GM19239 (cell line): ENCODE results near the gene PKD1.
"Not testable (repeated sequence)": the region's sequence is repeated elsewhere in the genome, so short reads cannot be mapped to it uniquely, and the experiment has no call there.

Experiments used
- DNase-seq: peaks from one replicate; pipeline ENCODE4 v3.0.0; 2011; ENCODE audit warnings: low spot score; ENCODE audit not compliant: insufficient read length
- FAIRE-seq: peaks from 2 replicates; lab custom pipeline; 2011; peaks lifted over from hg19 to GRCh38; lab: Jason Lieb, UNC

PKD1 gene

DNA sequence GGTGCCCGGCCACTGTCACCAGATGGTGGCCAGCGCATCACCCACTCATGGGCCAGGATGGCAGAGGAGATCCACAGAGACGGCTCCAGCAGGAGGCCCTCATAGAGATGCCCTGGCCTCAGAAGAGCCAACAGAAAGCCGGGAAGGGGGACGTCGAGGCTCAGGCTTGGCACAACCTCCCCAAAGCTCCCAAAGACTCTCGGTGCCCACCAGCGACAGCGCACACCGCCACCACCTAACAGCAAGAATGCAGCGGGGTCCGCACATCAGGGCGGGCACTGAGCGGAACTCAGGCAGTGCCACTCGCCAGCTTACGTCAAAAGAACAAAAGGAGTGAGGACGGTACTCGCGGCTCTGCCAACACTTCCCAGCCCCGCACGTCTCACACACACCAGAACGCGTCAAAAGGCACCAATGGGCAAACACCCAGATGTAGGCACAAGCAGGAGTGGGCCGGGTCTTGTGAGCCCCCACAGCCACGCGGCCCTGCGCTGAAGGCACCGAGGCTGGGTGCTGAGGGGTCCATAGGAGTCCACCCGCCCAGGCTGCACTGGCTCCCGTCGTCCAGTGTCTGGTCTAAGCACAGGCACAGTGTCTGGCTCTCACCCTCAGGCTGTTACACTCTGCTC, 8.7 kb downstream of the PKD1 start:
- FAIRE-seq, DNase-seq: not testable (repeated sequence)

DNA sequence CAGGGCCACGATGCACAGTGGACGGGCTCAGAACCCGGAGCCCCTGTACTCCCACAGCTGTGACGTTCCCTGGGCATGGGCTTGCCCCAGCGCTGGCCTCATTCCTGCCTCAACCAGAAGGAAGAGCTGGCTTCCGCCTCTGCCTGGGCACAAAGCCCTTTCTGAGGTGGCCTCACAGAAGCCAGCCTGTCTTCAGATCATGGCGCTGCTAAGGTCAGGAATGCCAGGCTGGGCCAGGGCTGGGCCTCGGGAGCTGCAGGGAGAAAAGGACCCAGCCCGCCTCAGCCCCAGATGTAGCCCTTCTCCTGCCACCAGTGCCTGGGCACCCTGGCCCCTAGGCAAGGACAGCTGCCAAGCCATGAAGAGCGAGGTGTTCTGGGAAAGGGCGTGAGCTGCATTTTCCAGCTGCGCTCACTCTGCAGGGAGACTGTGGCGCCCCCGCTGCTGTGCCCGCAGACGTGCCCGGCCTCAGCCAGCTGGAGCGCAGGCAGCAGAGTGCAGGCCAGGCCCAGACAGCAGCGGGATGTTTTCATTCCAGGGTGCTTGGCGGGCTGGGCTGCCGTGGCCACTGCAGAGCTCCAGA, 9.4 kb downstream of the PKD1 start:
- not testable (repeated sequence) for FAIRE-seq, DNase-seq

DNA sequence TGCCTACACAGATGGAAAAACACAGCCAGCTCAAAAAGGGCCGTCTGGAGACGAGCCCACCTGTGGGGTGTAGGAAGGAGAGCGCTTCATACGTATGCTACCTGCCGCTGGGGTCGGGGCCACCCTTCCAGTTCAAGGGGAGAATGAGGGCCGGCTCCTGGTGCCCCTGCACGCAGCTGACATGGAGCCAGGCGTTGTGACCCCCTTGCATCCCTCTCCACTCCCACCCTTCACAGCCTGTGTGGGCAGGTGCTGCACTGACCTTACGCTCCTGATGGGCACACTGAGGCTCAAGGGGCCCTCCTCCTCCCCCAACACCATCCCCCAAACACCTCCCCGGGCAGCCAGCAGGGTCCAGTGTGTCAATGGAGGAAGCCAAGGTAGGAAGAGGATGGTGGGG, 10.1 kb downstream of the PKD1 start:
- FAIRE-seq, DNase-seq: not testable (repeated sequence)

DNA sequence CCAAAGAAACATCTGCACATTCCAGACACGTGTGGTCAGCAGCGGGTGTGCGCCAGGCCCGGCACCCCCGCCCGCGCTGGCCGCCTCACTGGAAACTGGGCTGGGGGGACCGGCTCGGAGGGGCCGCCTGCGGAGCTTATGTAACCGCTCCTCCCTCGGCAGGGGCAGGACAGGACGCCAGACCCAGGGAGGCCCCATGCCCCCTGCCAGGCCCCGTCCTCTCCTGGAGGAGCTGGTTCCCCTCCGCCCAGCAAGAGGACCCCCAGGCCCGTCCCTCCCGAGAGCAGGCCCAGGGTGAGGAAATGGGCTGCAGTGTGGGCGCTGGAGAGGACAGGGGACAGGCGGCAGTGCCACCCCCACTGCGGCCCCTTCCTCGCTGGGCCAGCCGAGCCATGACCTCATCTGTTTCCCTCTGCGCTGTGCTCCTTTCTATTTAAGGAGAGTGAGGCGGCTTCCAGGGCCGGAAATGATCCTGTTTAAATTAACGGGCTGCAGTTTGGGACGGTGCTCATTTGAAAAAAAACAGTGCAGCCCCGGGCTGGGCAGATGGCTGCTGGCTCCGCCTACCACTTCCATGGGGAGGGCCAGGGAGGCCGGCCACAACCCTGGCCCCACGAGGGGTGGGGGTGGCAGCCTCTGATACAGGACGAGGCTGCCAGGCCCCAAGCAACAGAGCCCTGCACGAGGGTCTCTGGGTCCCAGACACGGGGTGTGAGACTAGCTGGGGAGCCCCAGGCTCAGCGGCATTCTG, 10.8 kb downstream of the PKD1 start:
- DNase-seq, FAIRE-seq: not testable (repeated sequence)

DNA sequence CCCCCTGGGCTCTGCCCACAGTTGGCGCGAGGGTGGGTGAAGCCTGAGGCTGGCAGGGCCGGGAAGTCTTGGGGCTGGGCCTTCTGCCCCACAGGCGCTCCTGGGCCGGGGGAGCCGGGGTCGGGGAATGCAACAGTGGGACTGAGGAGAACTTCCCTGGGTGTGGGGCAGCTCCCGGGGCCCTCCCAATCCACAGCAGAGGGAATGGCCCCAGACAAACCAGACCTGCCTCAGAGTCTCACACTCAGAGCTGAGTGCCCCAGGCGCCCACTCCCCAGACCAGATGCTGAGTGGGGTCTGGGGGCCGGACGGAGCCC, 11.4 kb downstream of the PKD1 start:
- not testable (repeated sequence) for DNase-seq, FAIRE-seq

DNA sequence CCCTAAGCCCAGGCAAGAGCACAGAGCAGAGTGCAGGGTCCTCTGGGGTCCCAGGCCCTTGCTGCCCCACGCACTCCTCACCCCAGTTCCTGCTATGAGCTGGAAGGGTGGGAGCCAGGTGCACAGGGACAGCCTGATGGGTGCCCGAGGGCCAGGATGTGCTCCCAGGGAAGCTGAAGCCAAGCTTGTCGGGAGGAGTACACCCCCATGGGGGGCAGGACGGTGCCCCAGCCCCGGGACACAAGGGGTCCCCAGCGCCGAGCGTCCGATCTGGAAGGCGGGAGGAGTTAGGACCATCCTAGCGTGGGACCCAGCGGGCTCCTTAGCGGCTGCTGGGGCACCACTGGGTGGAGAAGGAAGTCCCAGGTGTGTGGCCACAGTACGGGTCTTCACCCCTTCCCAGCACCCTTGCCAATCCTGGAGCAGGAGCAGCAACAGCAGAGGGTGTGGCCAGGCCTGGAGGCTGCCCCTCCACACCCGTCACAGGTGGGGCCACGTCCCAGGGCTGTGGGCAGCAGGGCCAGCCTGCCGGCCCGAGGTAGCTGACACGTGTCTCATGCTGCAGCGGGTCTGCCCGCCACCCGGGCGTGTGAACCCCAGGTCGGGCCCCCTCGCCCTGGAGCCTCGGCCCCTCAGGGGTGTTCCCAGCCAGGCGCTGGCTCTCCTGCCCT, 11.9 kb downstream of the PKD1 start:
- not testable (repeated sequence) for DNase-seq, FAIRE-seq

DNA sequence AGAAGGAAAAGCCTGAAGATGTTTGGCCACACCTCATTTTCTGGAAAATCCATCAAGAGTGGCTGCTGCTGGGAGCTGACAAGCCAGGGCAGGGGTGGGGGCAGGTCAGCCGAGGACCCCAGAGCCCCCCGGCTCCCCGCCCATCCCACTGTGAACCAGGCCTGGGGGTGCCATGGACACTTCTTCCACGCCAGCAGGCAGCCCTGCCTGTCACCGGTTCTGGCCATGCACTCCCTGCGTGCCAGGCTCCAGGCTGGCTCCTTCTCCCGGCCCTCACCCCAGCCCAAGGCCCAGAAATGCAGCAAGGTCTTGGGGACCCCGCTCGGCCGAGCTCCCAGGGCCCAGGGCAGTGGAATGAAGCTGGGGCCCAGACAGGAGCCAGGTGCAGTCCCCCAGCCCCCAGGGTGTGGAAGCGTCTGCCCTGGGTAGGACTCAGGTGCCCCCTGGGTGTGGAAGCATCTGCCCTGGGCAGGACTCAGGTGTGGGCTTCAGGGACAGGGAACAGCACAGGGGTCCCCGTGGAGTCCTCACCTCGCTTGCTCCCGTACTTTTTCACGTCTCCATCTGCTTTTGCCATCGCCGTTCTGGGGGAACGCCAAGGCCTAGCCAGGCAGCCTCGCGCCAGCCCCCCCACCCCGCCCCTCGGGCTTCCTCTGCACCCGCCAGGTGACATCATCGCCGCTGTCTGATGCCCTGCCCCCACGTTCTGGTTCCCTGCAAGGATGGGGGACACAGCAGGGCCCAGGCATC, 12.6 kb downstream of the PKD1 start:
- FAIRE-seq, DNase-seq: not testable (repeated sequence)

DNA sequence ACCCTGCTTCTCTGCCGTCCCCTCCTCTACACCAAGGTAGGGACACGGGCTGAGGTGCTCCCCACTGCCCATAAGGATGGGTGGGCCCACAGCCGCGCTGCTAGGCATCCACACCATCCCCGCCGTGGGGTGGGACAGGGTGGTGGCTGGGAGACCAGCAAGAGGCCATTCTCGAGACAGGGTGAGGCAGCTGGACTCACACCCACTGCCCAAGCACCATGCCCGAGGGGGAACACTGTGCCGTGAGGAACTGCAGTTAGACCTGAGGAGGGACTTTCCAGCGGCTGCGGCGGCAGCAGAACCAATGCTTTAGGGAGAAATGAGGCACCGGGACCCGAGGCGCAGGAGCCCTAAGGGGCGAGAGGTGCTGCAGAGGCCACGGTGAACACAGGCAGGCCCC, 13.3 kb downstream of the PKD1 start:
- no peak for DNase-seq
- FAIRE-seq: no peak

DNA sequence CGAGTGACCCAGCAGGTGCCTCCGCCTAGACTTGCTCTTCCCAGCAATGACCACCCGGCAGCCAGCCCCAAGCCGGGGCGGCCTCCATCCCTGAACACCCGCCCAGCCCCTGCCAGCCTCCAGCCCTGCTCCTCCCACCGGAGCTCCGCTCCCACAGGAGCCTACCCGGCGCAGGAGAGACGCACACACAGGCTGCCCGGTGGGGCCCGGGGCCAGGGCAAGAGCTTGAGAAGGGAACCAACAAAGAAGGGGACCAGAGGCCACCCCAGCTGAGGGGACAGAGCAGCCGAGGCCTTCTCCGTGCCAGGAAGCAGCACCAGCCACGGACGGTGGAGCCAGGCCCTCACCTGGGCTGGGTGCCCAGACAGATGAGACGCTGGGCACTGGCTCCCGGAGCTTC, 13.8 kb downstream of the PKD1 start:
- FAIRE-seq (no peak), DNase-seq (no peak)

DNA sequence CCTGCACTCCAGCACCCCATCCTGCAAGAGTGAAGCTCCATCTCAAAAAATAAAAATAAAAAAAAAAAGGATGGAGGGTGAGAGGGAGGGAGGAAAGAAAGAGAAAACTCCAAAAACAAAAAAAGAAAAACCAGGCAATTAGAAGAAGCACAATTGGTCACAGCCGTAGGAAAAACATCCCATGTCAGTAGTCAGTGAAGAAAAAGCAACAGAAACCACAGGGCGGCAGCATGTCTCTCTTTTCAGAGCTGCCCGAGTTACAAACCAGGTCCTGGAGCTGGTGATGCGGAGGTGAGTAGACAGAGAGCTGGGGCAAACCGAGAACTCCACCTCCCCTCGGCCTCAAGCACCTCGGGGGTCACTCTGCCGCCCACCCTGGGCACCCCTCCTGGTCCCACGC, 14.4 kb downstream of the PKD1 start:
- DNase-seq: not testable (repeated sequence)

DNA sequence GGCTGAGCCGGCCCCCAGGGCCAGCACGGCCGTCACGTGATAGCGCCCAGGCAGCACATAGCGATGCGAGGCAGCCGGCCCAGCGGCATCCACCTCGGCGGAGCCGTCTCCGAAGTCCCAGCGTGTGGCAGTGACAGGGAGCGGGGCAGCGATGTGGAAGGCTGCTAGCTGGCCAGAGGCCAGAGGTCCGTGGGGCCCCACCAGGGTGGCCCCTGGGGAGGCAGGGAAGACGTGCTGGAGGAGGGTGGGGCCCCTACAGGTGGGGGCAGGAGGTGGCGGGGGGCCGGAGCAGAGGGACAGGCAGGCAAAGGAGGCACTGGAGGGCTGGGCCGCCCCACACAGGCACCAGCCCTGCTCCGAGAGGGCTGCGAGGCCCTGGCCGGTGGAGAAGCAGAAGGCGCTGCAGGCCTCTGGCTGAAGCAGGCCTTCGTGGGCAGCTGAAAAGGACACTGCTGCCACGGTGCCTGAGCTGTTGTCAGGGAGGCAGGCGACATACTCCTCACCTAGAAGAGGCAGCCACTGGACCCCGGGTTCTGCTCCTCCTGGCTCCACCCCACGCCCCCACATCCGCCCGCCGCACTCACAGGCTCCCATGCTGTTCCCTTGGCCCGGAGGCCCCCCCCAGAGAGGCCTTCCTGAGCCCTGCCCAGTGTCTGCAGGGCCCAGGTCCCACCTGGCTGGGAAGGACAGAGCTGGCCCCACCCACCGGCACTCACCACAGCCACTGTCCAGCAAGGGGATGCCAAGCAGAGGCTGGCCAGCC, 17.6 kb downstream of the PKD1 start:
- not testable (repeated sequence) for FAIRE-seq, DNase-seq

More for the DNA sequence above, 14.4 kb downstream of the PKD1 start:
- FAIRE-seq: not testable (repeated sequence)

DNA sequence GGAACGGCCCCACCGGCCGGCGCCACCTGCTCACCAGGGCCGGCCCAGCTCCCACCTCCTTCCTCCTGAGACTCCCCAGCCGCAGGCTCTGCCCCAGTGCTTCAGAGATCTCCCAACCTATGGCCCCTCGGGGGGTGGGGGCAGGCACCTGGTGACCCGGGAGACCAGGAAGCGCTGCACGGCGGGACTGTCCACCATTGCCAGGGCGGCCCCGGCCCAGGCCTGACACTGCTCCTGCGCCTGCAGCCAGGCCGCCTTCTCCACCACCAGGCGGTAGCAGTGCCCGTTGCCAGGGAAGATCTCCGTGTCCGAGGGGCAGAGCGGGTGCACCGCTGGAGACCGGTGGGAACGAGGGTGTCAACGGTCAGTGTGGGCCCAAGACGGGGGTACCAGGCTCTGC, 18.4 kb downstream of the PKD1 start:
- not testable (repeated sequence) for DNase-seq, FAIRE-seq

DNA sequence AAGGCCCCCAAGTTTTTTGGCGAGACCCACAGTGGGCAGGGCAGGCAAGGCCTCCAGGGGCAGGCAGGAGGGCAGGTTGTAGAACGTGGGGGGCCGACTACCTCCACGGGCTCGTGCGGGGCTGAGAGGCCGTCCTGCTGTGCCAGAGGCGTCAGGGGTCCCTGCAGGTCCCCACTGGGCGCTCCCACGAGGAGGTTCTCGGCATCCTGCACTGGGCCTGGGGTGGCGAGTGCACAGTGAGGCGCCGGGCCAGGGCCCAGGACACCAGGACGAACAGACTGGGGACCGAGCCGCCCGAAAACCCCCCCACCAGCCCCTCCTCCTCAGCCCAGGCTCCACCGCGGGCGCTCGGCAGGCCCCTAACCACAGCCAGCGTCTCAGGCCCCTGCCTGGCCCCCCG, 19.3 kb downstream of the PKD1 start:
- FAIRE-seq: not testable (repeated sequence)

DNA sequence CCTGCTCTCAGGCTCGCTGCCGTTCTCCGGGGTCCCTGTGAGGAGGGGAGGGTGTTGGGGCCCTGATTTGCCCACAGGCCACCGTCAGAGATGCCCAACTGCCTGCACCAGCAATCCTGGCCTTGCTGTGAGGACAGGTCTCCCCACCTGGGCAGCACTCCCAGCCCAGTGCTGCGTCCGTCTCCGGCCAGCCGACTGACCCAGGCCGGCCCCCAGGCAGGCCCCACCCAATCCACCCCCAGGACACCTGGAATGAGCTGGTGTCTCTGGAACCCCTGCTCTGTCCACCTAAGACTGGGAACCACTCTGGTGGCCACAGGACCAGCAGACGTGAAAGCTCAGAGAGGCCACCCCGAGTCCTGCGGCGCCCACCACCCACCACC, 20.1 kb downstream of the PKD1 start:
- DNase-seq: no peak
- no peak for FAIRE-seq

More for the DNA sequence above, 19.3 kb downstream of the PKD1 start:
- not testable (repeated sequence) for DNase-seq

DNA sequence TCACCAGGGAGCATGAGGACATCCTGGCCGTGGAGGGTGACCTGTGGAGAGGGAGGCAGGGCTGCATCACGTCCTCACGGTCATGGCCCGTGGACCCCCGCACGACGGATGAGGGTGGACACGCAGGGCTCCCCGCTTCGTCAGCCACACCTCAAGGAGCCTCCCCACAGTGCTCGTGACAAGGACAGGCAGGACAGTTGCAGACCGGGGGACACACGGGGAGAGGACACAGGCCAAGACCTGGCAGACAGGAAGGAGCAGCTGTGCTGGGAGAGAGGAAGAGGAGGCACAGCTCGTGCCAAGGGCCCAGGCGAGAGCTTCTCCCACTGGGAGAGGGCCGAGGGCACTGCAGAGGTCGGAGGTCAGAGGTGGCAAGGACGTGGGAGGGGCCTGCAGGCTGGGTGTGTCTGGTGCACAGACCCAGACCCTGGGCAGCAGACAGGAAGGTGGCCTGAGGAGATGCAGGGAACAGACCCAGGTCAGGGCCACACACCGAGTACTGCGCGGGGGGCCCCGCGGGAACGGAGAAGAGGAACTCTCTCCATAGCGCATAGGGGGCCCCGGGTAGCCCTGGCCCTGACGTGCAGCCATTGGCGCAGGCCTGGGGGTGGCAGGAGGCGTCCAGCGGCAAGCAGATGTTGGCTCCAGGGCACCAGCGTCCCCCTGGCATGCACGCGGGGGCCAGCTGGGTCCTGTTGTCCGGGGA, 20.7 kb downstream of the PKD1 start:
- not testable (repeated sequence) for FAIRE-seq, DNase-seq

DNA sequence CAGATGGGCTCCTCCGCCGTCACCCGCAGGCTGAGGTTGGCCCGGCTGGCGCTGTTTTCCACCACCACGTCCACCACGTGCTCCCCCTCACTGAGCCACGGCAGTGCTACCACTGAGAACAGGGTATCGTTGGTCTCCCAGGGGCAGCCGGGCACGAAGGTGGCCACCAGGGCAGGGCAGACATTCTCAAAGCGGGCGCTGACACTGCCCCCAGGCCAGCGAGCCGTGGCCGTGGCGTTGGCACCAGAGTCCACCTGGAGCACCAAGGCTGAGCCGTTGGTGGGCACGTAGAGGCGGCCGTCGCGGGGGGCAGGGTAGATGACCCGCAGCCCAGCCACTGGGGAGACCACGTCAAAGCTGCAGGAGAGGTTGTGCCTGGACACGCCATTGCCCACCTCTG, 21.5 kb downstream of the PKD1 start:
- not testable (repeated sequence) for FAIRE-seq, DNase-seq

DNA sequence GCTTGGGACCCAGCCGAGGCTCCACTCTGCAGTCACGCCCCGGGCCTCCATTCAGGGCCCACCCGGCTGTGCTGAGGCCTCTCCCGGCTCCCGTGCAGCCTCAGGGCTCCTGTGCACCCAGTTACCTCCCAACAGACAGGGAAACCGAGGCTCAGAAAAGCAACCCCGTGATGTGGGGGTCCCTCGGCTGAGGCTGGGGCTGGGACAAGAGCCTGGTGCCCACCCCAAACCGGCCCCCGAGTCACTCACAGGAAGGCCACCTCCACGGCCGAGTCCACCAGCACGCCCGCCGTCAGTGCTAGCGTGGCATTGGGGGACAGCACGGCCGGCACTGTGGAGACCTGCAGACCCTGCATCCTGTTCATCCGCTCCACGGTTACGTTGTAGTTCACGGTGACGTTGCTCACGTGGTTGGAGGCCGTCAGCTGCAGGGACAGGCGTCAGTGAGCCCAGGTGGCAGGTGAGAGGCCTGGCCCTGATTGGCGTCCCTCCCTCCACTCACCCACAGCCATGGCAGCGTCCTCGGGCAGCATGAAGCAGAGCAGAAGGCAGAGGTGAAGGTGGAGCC, 23.1 kb downstream of the PKD1 start:
- not testable (repeated sequence) for FAIRE-seq

More for the DNA sequence above, 23.1 kb downstream of the PKD1 start:
- not testable (repeated sequence) for DNase-seq
